ENCODE measurements around the gene ZNF563. TPM values are rescaled to one million over a fixed set of nuclear protein-coding genes. Genes with fewer than 3 reads are reported as not detected.

ZNF563 gene
- total RNA-seq, 2 experiments from 2014 or later, result 3.8 to 3.9 TPM

DNA sequence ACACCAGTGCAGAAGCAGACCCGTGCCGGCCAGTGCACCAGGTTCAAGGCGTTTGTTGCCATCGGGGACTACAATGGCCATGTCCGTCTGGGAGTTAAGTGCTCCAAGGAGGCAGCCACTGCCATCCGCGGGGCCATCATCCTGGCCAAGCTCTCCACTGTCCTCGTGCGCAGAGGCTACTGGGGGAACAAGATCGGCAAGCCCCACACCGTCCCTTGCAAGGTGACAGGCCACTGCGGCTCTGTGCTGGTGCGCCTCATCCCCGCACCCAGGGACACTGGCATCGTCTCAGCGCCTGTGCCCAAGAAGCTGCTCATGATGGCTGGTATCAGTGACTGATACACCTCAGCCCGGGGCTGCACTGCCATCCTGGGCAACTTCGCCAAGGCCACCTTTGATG is 48.8 kb downstream of the ZNF563 start:
- peaks cover 21% of the 10 kb centered on the region for H3K4me1 Mint-ChIP-seq
- no peak for DNase-seq
- no peak overlapping the region for H3K27ac Mint-ChIP-seq
- POLR2A ChIA-PET, result no interaction called here
- H3K36me3 Mint-ChIP-seq (ENCODE audit: low read depth), result peaks cover 75% of the 10 kb centered on the region
- H3K4me3 Mint-ChIP-seq, result no peak overlapping the region
- H3K27me3 Mint-ChIP-seq, result no peaks in the 10 kb centered on the region
- H3K9me3 Mint-ChIP-seq, result peaks cover 40% of the 10 kb centered on the region
- CTCF ChIA-PET, result no interaction called here

- ChIA-PET POLR2A (no interaction called here), CTCF (interaction anchor here (1.1 to 1.3 kb wide), 2 partner anchors 10 to 267 kb away, joined by 5 to 6 read pairs; no protein-coding TSS in a partner anchor)
- peaks cover 16% of the 10 kb centered on the region for H3K4me1 Mint-ChIP-seq
- H3K27ac Mint-ChIP-seq, result no peak overlapping the region
- no peaks in the 10 kb centered on the region for H3K27me3 Mint-ChIP-seq
- no peak for DNase-seq
- H3K4me3 Mint-ChIP-seq, result no peak overlapping the region
- H3K9me3 Mint-ChIP-seq, result peaks cover 42% of the 10 kb centered on the region
- peaks cover 75% of the 10 kb centered on the region for H3K36me3 Mint-ChIP-seq (ENCODE audit: low read depth)
Measured at GRCh38 chr19:12284226-12284625, 49.2 kb downstream of the ZNF563 start.

- H3K9me3 Mint-ChIP-seq, result peaks cover 58% of the 10 kb centered on the region
- H3K4me1 Mint-ChIP-seq, result peaks cover 4% of the 10 kb centered on the region
- ChIA-PET CTCF (interaction anchor here (0.5 kb wide), 1 partner anchor 9 kb away, joined by 3 read pairs; no protein-coding TSS in a partner anchor), POLR2A (no interaction called here)
- no peak overlapping the region for H3K27ac Mint-ChIP-seq
- no peak overlapping the region for H3K4me3 Mint-ChIP-seq
- H3K36me3 Mint-ChIP-seq (ENCODE audit: low read depth), result peaks cover 82% of the 10 kb centered on the region
- no peaks in the 10 kb centered on the region for H3K27me3 Mint-ChIP-seq
- no peak for DNase-seq
Measured at GRCh38 chr19:12278713-12279112, 54.7 kb downstream of the ZNF563 start.

GRCh38 chr19:12272980-12273901 is 60.2 kb downstream of the ZNF563 start:
- Mint-ChIP-seq H3K27ac (no peak overlapping the region), H3K27me3 (no peaks in the 10 kb centered on the region), H3K36me3 (ENCODE audit: low read depth) (peaks cover 79% of the 10 kb centered on the region), H3K4me3 (no peak overlapping the region), H3K4me1 (no peaks in the 10 kb centered on the region), H3K9me3 (peaks cover 67% of the 10 kb centered on the region)
- POLR2A ChIA-PET, result no interaction called here
- CTCF ChIA-PET, result interaction anchor here (0.6 kb wide), 1 partner anchor 21 kb away, joined by 3 read pairs; no protein-coding TSS in a partner anchor
- DNase-seq, result no peak

- H3K9me3 Mint-ChIP-seq, result peaks cover 67% of the 10 kb centered on the region
- H3K4me1 Mint-ChIP-seq, result no peaks in the 10 kb centered on the region
- CTCF ChIA-PET, result interaction anchor here (0.7 kb wide), 1 partner anchor 420 kb away, joined by 3 read pairs; no protein-coding TSS in a partner anchor
- POLR2A ChIA-PET, result no interaction called here
- no peak overlapping the region for H3K27ac Mint-ChIP-seq
- H3K36me3 Mint-ChIP-seq (ENCODE audit: low read depth), result peaks cover 73% of the 10 kb centered on the region
- H3K4me3 Mint-ChIP-seq, result no peak overlapping the region
- no peak for DNase-seq
- H3K27me3 Mint-ChIP-seq, result no peaks in the 10 kb centered on the region
Measured at GRCh38 chr19:12272386-12272785, 61.0 kb downstream of the ZNF563 start.

GRCh38 chr19:12270854-12271253 is 62.6 kb downstream of the ZNF563 start:
- CTCF ChIA-PET, result interaction anchor here (0.6 kb wide), 1 partner anchor 201 kb away, joined by 4 read pairs; no protein-coding TSS in a partner anchor
- DNase-seq, result no peak
- peak overlapping the region; percentile 27 for H3K27ac Mint-ChIP-seq
- POLR2A ChIA-PET, result no interaction called here
- H3K4me1 Mint-ChIP-seq, result no peaks in the 10 kb centered on the region
- no peak overlapping the region for H3K4me3 Mint-ChIP-seq
- peaks cover 58% of the 10 kb centered on the region for H3K36me3 Mint-ChIP-seq (ENCODE audit: low read depth)
- no peaks in the 10 kb centered on the region for H3K27me3 Mint-ChIP-seq
- H3K9me3 Mint-ChIP-seq, result peaks cover 59% of the 10 kb centered on the region

Other genes with a start within 250 kb of the ZNF563 start
- gene ZNF20, start 193.3 kb downstream of the ZNF563 start, total RNA-seq, result 1 to 10 TPM; 3.7 to 4.2 TPM
- gene ZNF625, start 176.9 kb downstream of the ZNF563 start, total RNA-seq, result 1 to 10 TPM; 6.1 to 6.7 TPM
- 10 to 100 TPM; 14.5 to 17.4 TPM for gene ZNF136, start 170.5 kb downstream of the ZNF563 start, total RNA-seq
- gene ZNF44, start 38.8 kb downstream of the ZNF563 start, total RNA-seq, result 10 to 100 TPM; 15.5 to 15.7 TPM
- gene ZNF442, start 32.0 kb upstream of the ZNF563 start, total RNA-seq, result 1 to 10 TPM in 1 of 2 experiments, under 1 TPM in 1; 0.50 to 1.2 TPM
- 1 to 10 TPM; 4.7 to 5.4 TPM for gene ZNF799, start 67.6 kb upstream of the ZNF563 start, total RNA-seq
- gene ZNF443, start 107.4 kb upstream of the ZNF563 start, total RNA-seq, result 1 to 10 TPM; 5.8 to 6.4 TPM
- 1 to 10 TPM; 2.2 to 2.4 TPM for gene ZNF709, start 151.2 kb upstream of the ZNF563 start, total RNA-seq
- 10 to 100 TPM; 11.1 to 12.1 TPM for gene ZNF564, start 217.8 kb upstream of the ZNF563 start, total RNA-seq

All from activated CD4-positive, alpha-beta T cell treated with anti-CD3 and anti-CD28 coated beads, Interleukin-2, amount 10 ng/mL, durations not matched to agents 7 days and 5 days (primary cell).